ENCODE measurements around the gene TTYH1. TPM values are rescaled to one million over a fixed set of nuclear protein-coding genes. Genes with fewer than 3 reads are reported as not detected.

TTYH1 gene
- total RNA-seq, 2 donors from 2014 or later, result 1.0 to 2.0 TPM

DNA sequence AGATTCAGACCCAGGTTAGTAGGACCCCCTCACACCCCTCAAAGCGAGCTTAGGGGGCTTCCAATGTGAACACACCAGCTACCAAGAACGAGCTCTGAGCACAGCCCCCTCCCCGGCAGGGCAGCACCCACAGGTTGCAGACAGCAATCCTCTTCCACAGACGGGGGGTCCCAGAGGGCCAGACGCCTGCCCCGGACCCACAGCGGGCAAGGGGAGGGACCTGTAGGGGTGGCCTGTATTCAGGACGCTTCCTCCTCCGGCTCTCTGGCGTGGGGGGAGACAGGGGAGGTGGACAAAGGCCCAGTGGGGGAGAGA, 4.8 kb downstream of the TTYH1 start:
- peaks cover 49% of the 10 kb centered on the region for H3K27me3 ChIP-seq (ENCODE audit: control insufficient read depth, insufficient read depth, low read length, poor library complexity, severe bottlenecking)
- H3K9me3 Mint-ChIP-seq, result peaks cover under 1% of the 10 kb centered on the region
- peak overlapping the region; percentile 18 for H3K4me3 Mint-ChIP-seq
- H3K27ac ChIP-seq (ENCODE audit: low read depth, low read length), result peak overlapping the region; percentile 97
- no peak for DNase-seq
- no peaks in the 10 kb centered on the region for H3K36me3 ChIP-seq (ENCODE audit: control insufficient read depth, insufficient read depth, low read length)
- 40 to 42% methylated on average over 1 to 10 of the region's 10 CpGs for WGBS, 2 experiments (ENCODE audit: insufficient coverage in 1 of 2, insufficient read length in 1 of 2)
- TF ChIP-seq, protein P1, sequence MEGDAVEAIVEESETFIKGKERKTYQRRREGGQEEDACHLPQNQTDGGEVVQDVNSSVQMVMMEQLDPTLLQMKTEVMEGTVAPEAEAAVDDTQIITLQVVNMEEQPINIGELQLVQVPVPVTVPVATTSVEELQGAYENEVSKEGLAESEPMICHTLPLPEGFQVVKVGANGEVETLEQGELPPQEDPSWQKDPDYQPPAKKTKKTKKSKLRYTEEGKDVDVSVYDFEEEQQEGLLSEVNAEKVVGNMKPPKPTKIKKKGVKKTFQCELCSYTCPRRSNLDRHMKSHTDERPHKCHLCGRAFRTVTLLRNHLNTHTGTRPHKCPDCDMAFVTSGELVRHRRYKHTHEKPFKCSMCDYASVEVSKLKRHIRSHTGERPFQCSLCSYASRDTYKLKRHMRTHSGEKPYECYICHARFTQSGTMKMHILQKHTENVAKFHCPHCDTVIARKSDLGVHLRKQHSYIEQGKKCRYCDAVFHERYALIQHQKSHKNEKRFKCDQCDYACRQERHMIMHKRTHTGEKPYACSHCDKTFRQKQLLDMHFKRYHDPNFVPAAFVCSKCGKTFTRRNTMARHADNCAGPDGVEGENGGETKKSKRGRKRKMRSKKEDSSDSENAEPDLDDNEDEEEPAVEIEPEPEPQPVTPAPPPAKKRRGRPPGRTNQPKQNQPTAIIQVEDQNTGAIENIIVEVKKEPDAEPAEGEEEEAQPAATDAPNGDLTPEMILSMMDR (conservative IDR thresholded peaks at IDR 0.05), result no peak
- H3K9me3 ChIP-seq (ENCODE audit: control insufficient read depth, low read length), result no peaks in the 10 kb centered on the region
- H3K4me1 Mint-ChIP-seq, result peaks cover 10% of the 10 kb centered on the region
- H3K36me3 Mint-ChIP-seq (ENCODE audit: low read depth), result no peaks in the 10 kb centered on the region
- no peaks in the 10 kb centered on the region for H3K4me1 ChIP-seq (ENCODE audit: control insufficient read depth, insufficient read depth, low read length)
- no peak overlapping the region for H3K27ac Mint-ChIP-seq
- H3K4me3 ChIP-seq (ENCODE audit: low read length), result no peak overlapping the region
- H3K9ac ChIP-seq (ENCODE audit: extremely low read depth, low read length, poor library complexity, severe bottlenecking), result no peak overlapping the region
- peaks cover 87% of the 10 kb centered on the region for H3K27me3 Mint-ChIP-seq (ENCODE audit: insufficient read depth)

GRCh38 chr19:54420383-54421168, 5.3 kb downstream of the TTYH1 start:
- no peak overlapping the region for H3K4me3 Mint-ChIP-seq
- DNase-seq, result peak; percentile 88
- H3K4me3 ChIP-seq (ENCODE audit: low read length), result no peak overlapping the region
- no peak overlapping the region for H3K27ac Mint-ChIP-seq
- H3K27ac ChIP-seq (ENCODE audit: low read depth, low read length), result peak overlapping the region; percentile 97
- peaks cover 49% of the 10 kb centered on the region for H3K27me3 ChIP-seq (ENCODE audit: control insufficient read depth, insufficient read depth, low read length, poor library complexity, severe bottlenecking)
- H3K36me3 ChIP-seq (ENCODE audit: control insufficient read depth, insufficient read depth, low read length), result no peaks in the 10 kb centered on the region
- no peaks in the 10 kb centered on the region for H3K9me3 ChIP-seq (ENCODE audit: control insufficient read depth, low read length)
- no peaks in the 10 kb centered on the region for H3K36me3 Mint-ChIP-seq (ENCODE audit: low read depth)
- no peaks in the 10 kb centered on the region for H3K9me3 Mint-ChIP-seq
- H3K27me3 Mint-ChIP-seq (ENCODE audit: insufficient read depth), result peaks cover 90% of the 10 kb centered on the region
- TF ChIP-seq, protein P1 (conservative IDR thresholded peaks at IDR 0.05), result no peak
- H3K4me1 ChIP-seq (ENCODE audit: control insufficient read depth, insufficient read depth, low read length), result no peaks in the 10 kb centered on the region
- peaks cover 10% of the 10 kb centered on the region for H3K4me1 Mint-ChIP-seq
- 15% methylated on average over 33 of the region's 37 CpGs; no CpG with 5 or more reads in 1 of the 2 experiments for WGBS, 2 experiments (ENCODE audit: insufficient coverage in 1 of 2, insufficient read length in 1 of 2)
- no peak overlapping the region for H3K9ac ChIP-seq (ENCODE audit: extremely low read depth, low read length, poor library complexity, severe bottlenecking)

DNA sequence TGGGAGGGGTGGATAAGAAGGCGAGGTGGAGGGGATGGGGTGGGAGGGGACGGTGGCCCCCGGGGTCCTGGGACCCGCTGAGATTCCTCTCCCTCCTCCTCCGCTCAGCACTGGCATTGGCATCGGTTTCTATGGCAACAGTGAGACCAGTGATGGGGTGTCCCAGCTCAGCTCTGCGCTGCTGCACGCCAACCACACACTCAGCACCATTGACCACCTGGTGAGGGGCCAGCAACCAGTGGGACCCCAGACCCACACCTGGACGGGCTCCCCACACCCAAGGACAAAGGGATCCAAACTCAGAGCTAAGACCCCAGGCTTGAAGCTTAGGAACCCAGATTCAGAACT, 5.9 kb downstream of the TTYH1 start:
- no peak for DNase-seq
- Mint-ChIP-seq H3K27me3 (ENCODE audit: insufficient read depth) (peaks cover 90% of the 10 kb centered on the region), H3K9me3 (no peaks in the 10 kb centered on the region), H3K4me1 (peaks cover 7% of the 10 kb centered on the region), H3K4me3 (no peak overlapping the region), H3K27ac (no peak overlapping the region), H3K36me3 (ENCODE audit: low read depth) (no peaks in the 10 kb centered on the region)
- peak overlapping the region; percentile 97 for H3K27ac ChIP-seq (ENCODE audit: low read depth, low read length)
- no peaks in the 10 kb centered on the region for H3K36me3 ChIP-seq (ENCODE audit: control insufficient read depth, insufficient read depth, low read length)
- no peaks in the 10 kb centered on the region for H3K4me1 ChIP-seq (ENCODE audit: control insufficient read depth, insufficient read depth, low read length)
- H3K9ac ChIP-seq (ENCODE audit: extremely low read depth, low read length, poor library complexity, severe bottlenecking), result no peak overlapping the region
- H3K9me3 ChIP-seq (ENCODE audit: control insufficient read depth, low read length), result no peaks in the 10 kb centered on the region
- H3K27me3 ChIP-seq (ENCODE audit: control insufficient read depth, insufficient read depth, low read length, poor library complexity, severe bottlenecking), result peaks cover 47% of the 10 kb centered on the region
- TF ChIP-seq, protein P1 (conservative IDR thresholded peaks at IDR 0.05), result no peak
- 54 to 75% methylated on average over 2 to 9 of the region's 9 CpGs for WGBS, 2 experiments (ENCODE audit: insufficient coverage in 1 of 2, insufficient read length in 1 of 2)
- H3K4me3 ChIP-seq (ENCODE audit: low read length), result no peak overlapping the region
